ENCODE measurements around the gene COBL. TPM values are rescaled to one million over a fixed set of nuclear protein-coding genes. Genes with fewer than 3 reads are reported as not detected.

Gene COBL
- total and polyA plus RNA-seq, 10 of the 15 experiments (the other 5 are each of a cell fraction or from before 2014, with no cell fraction given), result 0.21 TPM; not detected in 9

DNA sequence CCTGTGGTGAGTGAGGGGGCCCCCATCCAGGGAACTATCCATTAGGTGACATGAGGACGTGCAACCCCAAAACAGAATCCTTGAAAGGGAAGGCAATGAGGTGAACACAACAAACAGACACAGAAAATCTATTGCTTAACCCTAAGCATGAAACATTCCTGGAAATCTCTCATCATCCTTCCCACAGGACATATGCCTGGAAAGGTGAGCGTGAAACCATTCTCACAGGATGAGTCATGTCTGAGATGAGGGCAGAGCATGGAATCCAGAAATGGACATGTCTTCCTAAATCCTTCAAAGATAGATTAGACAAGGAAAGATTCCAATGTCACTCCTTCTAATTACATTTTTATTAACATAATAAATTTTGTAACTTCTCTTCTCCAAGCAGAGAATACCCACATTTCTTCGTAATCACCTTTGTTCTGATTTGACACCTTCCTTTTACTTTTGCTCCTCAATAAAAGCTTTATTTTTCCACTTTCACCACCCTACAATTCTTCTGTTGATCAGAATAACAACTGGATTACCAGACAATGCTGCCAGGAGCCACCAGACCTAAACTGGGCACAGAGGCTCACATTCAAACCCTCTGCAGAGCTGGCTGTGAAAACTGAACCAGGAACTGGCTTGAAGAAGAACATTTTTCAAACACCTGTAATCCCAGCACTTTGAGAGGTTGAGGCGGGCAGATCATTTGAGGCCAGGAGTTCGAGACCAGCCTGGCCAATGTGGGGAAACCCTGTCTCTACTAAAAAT is 67.2 kb downstream of the COBL start (continued):
- TF ChIP-seq EP300 (IDR thresholded peaks at IDR 0.05; ENCODE audit: borderline replicate concordance in 1 of 2, control insufficient read depth in 1 of 2, low read depth in 2 of 2, low read length in 2 of 2), result no peak
- TF ChIP-seq, protein P1, sequence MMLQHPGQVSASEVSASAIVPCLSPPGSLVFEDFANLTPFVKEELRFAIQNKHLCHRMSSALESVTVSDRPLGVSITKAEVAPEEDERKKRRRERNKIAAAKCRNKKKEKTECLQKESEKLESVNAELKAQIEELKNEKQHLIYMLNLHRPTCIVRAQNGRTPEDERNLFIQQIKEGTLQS (IDR thresholded peaks at IDR 0.05; ENCODE audit: borderline replicate concordance, extremely low read depth, low read depth, low read length), result no peak
- TF ChIP-seq DPF2 (IDR thresholded peaks at IDR 0.05), result no peak
- no peak for TF ChIP-seq NFXL1 (IDR thresholded peaks at IDR 0.05; ENCODE audit: borderline replicate concordance)
- TF ChIP-seq, protein P2, sequence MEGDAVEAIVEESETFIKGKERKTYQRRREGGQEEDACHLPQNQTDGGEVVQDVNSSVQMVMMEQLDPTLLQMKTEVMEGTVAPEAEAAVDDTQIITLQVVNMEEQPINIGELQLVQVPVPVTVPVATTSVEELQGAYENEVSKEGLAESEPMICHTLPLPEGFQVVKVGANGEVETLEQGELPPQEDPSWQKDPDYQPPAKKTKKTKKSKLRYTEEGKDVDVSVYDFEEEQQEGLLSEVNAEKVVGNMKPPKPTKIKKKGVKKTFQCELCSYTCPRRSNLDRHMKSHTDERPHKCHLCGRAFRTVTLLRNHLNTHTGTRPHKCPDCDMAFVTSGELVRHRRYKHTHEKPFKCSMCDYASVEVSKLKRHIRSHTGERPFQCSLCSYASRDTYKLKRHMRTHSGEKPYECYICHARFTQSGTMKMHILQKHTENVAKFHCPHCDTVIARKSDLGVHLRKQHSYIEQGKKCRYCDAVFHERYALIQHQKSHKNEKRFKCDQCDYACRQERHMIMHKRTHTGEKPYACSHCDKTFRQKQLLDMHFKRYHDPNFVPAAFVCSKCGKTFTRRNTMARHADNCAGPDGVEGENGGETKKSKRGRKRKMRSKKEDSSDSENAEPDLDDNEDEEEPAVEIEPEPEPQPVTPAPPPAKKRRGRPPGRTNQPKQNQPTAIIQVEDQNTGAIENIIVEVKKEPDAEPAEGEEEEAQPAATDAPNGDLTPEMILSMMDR (IDR thresholded peaks at IDR 0.05 in 2 of 3, conservative IDR thresholded peaks at IDR 0.05 in 1 of 3; ENCODE audit: control insufficient read depth in 2 of 3, extremely low read depth in 1 of 3, insufficient read depth in 1 of 3, low read depth in 3 of 3, low read length in 3 of 3), result no peak
- TF ChIP-seq, protein P3, sequence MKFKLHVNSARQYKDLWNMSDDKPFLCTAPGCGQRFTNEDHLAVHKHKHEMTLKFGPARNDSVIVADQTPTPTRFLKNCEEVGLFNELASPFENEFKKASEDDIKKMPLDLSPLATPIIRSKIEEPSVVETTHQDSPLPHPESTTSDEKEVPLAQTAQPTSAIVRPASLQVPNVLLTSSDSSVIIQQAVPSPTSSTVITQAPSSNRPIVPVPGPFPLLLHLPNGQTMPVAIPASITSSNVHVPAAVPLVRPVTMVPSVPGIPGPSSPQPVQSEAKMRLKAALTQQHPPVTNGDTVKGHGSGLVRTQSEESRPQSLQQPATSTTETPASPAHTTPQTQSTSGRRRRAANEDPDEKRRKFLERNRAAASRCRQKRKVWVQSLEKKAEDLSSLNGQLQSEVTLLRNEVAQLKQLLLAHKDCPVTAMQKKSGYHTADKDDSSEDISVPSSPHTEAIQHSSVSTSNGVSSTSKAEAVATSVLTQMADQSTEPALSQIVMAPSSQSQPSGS (IDR thresholded peaks at IDR 0.05; ENCODE audit: low read length), result no peak
- no peak for TF ChIP-seq BMI1 (IDR thresholded peaks at IDR 0.05; ENCODE audit: borderline replicate concordance)
- no peak for TF ChIP-seq SUZ12 (IDR thresholded peaks at IDR 0.05; ENCODE audit: unreplicated experiment)
- TF ChIP-seq SIN3A (IDR thresholded peaks at IDR 0.05; ENCODE audit: low read depth, low read length), result no peak
- TF ChIP-seq CBX3 (IDR thresholded peaks at IDR 0.05; ENCODE audit: borderline replicate concordance, low read depth), result no peak
- no peak for TF ChIP-seq MTA2 (IDR thresholded peaks at IDR 0.05; ENCODE audit: low read depth)
- TF ChIP-seq MYB (IDR thresholded peaks at IDR 0.05; ENCODE audit: borderline replicate concordance, low read depth, low read length), result no peak
- TF ChIP-seq JUND (IDR thresholded peaks at IDR 0.05; ENCODE audit: low read depth, low read length), result no peak

Measured in GM12878 (cell line).